Progenitor cell of endocrine pancreas (in vitro differentiated cells): ENCODE measurements around the gene FAM187B. TPM values are rescaled to one million over a fixed set of nuclear protein-coding genes. Genes with fewer than 3 reads are reported as not detected.

ENCODE experiments used
- DNase-seq: peaks from one replicate; pipeline ENCODE4 v3.0.0; 2021; ENCODE audit warnings: low spot score; ENCODE audit not compliant: unreplicated experiment
- H3K27ac Mint-ChIP-seq: 2 replicates; pipeline ENCODE4 v1.8.0; 2021; ENCODE audit warnings: mild to moderate bottlenecking, moderate library complexity, mixed read lengths
- H3K27me3 Mint-ChIP-seq: 2 replicates; pipeline ENCODE4 v1.8.0; 2021; ENCODE audit warnings: mixed read lengths
- H3K36me3 Mint-ChIP-seq: 2 replicates; pipeline ENCODE4 v1.8.0; 2022; ENCODE audit warnings: mixed read lengths; ENCODE audit not compliant: insufficient read depth
- H3K4me1 Mint-ChIP-seq: 2 replicates; pipeline ENCODE4 v1.8.0; 2021; ENCODE audit warnings: low read depth, mixed read lengths
- H3K4me3 Mint-ChIP-seq: 2 replicates; pipeline ENCODE4 v1.8.0; 2021; ENCODE audit warnings: low read depth, mild to moderate bottlenecking, moderate library complexity, mixed read lengths
- H3K9me3 Mint-ChIP-seq: 2 replicates; pipeline ENCODE4 v1.8.0; 2021; ENCODE audit warnings: low read depth, mixed read lengths
- total RNA-seq: library from RNA; stranded (reverse); gene quantifications from 2 replicates; pipeline ENCODE4 v1.2.1, GENCODE V29; 2021
- TF ChIP-seq, protein P1 (sequence below): fragments of 200-600 bp; sonication (generic); IDR thresholded peaks from one replicate; pipeline ENCODE4 v1.5.0; 2021; ENCODE audit warnings: antibody characterized with exemption, mild to moderate bottlenecking; ENCODE audit not compliant: unreplicated experiment

FAM187B gene
- total RNA-seq, 1 donor from 2014 or later, result not detected

DNA sequence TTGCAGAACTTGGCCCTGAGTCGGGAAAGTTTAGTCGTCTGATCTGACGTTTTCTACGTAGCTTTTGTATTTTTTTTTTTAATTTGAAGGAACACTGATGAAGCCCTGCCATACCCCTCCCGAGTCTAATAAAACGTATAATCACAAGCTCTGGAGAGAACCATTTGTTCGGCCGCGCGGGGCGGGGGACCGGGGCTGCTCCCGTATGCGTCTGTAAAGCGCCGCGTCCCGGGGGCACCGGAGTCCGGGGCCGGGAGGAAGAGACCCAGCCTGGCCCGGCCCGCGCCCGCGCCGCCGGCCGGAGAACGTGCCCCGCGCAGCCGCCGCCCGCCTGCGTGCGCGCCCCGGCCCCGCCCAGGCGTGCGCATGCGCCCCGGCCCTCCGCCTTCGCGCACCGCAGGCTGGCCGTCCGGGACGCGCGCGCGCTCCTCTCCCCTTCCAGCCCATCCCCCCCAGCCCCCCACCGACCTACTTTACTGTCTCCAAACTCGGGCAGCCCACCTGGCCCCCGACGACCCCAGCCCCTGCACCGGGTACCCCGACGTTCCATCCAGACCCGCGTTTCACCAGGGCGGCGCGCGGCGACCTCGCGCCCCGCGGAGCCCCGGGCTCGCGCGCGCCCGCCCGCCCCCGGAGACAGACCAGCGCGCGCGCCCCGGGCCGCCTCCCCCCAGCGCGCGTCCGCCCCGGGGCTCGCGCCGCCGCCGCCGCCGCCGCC, 39.4 kb upstream of the FAM187B start:
- peaks cover 15% of the 10 kb centered on the region for H3K36me3 Mint-ChIP-seq
- H3K4me3 Mint-ChIP-seq, result peak overlapping the region; percentile 87

DNA sequence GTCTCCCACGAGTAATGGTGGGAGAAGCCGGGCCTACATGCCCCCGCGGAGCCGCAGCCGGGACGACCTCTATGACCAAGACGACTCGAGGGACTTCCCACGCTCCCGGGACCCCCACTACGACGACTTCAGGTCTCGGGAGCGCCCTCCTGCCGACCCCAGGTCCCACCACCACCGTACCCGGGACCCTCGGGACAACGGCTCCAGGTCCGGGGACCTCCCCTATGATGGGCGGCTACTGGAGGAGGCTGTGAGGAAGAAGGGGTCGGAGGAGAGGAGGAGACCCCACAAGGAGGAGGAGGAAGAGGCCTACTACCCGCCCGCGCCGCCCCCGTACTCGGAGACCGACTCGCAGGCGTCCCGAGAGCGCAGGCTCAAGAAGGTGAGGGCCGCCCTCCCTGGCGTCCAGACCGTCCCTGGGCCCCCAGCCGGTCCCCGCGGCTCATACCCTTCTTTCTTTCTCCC, 38.8 kb upstream of the FAM187B start:
- Mint-ChIP-seq H3K4me1 (peaks cover 7% of the 10 kb centered on the region), H3K27me3 (no peaks in the 10 kb centered on the region), H3K27ac (peak overlapping the region; percentile 93), H3K9me3 (no peaks in the 10 kb centered on the region), H3K36me3 (peaks cover 15% of the 10 kb centered on the region), H3K4me3 (peak overlapping the region; percentile 87)
- no peak for DNase-seq
- TF ChIP-seq, protein P1, sequence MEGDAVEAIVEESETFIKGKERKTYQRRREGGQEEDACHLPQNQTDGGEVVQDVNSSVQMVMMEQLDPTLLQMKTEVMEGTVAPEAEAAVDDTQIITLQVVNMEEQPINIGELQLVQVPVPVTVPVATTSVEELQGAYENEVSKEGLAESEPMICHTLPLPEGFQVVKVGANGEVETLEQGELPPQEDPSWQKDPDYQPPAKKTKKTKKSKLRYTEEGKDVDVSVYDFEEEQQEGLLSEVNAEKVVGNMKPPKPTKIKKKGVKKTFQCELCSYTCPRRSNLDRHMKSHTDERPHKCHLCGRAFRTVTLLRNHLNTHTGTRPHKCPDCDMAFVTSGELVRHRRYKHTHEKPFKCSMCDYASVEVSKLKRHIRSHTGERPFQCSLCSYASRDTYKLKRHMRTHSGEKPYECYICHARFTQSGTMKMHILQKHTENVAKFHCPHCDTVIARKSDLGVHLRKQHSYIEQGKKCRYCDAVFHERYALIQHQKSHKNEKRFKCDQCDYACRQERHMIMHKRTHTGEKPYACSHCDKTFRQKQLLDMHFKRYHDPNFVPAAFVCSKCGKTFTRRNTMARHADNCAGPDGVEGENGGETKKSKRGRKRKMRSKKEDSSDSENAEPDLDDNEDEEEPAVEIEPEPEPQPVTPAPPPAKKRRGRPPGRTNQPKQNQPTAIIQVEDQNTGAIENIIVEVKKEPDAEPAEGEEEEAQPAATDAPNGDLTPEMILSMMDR, result no peak

More for the DNA sequence above, 39.4 kb upstream of the FAM187B start:
- TF ChIP-seq, protein P1, result no peak
- Mint-ChIP-seq H3K27me3 (no peaks in the 10 kb centered on the region), H3K4me1 (peaks cover 7% of the 10 kb centered on the region), H3K27ac (peak overlapping the region; percentile 93), H3K9me3 (no peaks in the 10 kb centered on the region)
- DNase-seq, result peak; percentile 39

DNA sequence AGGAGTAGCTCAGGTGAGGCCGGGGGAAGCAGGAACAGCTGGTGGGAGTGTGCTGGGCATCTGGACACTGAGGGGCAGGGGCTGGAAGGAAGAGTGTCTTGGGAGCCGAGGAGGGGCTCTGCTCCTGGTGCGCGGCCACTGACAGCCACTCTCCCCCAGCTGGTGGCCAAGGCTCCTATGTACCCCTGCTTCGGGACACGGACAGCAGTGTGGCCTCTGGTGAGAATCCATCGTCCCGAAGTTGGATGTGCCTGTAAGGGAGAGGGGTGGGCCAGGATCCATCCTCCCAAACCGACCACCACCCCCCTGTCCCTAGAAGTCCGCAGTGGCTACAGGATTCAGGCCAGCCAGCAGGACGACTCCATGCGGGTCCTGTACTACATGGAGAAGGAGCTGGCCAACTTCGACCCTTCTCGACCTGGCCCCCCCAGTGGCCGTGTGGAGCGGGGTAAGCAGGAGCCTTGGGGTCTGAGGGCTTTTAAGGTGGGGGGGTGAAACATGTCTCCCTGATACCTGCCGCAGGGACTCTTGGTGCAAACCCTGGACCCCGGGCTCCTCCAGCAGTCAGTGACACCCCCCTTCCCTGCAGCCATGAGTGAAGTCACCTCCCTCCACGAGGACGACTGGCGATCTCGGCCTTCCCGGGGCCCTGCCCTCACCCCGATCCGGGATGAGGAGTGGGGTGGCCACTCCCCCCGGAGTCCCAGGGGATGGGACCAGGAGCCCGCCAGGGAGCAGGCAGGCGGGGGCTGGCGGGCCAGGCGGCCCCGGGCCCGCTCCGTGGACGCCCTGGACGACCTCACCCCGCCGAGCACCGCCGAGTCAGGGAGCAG, 38.2 kb upstream of the FAM187B start:
- Mint-ChIP-seq H3K4me3 (peak overlapping the region; percentile 87), H3K27me3 (no peaks in the 10 kb centered on the region), H3K36me3 (peaks cover 11% of the 10 kb centered on the region), H3K27ac (peak overlapping the region; percentile 87), H3K9me3 (no peaks in the 10 kb centered on the region), H3K4me1 (peaks cover 7% of the 10 kb centered on the region)
- DNase-seq, result no peak
- TF ChIP-seq, protein P1, result no peak

DNA sequence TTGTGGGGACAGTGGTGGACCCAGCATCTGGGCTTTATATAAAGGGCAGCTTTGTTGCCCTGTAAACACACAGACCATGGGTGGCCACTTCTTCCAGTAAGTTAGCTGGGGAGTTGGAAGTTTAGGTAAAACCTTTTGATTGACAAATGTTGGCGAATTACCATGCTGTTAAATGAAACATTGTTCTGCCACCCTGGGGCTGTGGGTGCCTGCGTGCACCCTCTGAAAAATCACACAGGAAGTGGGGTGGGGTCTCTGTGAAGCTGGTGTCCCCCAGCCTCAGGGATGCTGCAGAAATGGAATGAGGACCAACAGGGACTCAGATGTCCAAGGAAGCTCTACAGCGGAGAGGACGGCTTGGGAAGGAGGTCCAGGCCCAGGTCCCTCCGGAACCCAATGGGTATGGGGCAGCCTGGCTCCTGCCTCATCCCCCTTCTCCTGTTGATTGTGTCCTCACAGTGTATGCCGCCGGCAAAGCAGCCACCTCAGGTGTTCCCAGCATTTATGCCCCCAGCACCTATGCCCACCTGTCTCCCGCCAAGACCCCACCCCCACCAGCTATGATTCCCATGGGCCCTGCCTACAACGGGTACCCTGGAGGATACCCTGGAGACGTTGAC, 37.5 kb upstream of the FAM187B start:
- DNase-seq, result peak; percentile 4
- peaks cover 7% of the 10 kb centered on the region for H3K4me1 Mint-ChIP-seq
- no peaks in the 10 kb centered on the region for H3K9me3 Mint-ChIP-seq
- H3K36me3 Mint-ChIP-seq, result peaks cover 11% of the 10 kb centered on the region
- TF ChIP-seq, protein P1, result no peak
- H3K27me3 Mint-ChIP-seq, result no peaks in the 10 kb centered on the region
- H3K27ac Mint-ChIP-seq, result peak overlapping the region; percentile 87
- peak overlapping the region; percentile 60 for H3K4me3 Mint-ChIP-seq
